Measurements from ENCODE around the gene ST14.

DNA sequence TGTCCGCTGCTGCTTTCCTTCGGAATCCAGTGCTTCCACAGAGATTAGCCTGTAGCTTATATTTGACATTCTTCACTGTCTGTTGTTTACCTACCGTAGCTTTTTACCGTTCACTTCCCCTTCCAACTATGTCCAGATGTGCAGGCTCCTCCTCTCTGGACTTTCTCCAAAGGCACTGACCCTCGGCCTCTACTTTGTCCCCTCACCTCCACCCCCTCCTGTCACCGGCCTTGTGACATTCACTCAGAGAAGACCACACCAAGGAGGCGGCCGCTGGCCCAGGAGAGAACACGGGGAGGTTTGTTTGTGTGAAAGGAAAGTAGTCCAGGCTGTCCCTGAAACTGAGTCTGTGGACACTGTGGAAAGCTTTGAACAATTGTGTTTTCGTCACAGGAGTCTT lies 15.4 kb upstream of the ST14 start:
- TF ChIP-seq GABPA (IDR thresholded peaks at IDR 0.05; ENCODE audit: low read depth) (no peak), SIN3A (IDR thresholded peaks at IDR 0.05; ENCODE audit: low read depth, low read length) (no peak), JUND (IDR thresholded peaks at IDR 0.05; ENCODE audit: low read depth, low read length) (no peak), BHLHE40 (IDR thresholded peaks at IDR 0.05; ENCODE audit: borderline replicate concordance in 1 of 2, low read depth in 2 of 2, low read length in 1 of 2) (no peak), EP300 (IDR thresholded peaks at IDR 0.05; ENCODE audit: borderline replicate concordance in 1 of 2, control insufficient read depth in 1 of 2, low read depth in 2 of 2, low read length in 2 of 2) (no peak), SMC3 (IDR thresholded peaks at IDR 0.05; ENCODE audit: borderline replicate concordance, low read length) (no peak), POLR2AphosphoS5 (IDR thresholded peaks at IDR 0.05; ENCODE audit: low read length) (no peak), USF2 (IDR thresholded peaks at IDR 0.05; ENCODE audit: borderline replicate concordance, low read depth, low read length) (no peak)
- TF ChIP-seq, protein P1, sequence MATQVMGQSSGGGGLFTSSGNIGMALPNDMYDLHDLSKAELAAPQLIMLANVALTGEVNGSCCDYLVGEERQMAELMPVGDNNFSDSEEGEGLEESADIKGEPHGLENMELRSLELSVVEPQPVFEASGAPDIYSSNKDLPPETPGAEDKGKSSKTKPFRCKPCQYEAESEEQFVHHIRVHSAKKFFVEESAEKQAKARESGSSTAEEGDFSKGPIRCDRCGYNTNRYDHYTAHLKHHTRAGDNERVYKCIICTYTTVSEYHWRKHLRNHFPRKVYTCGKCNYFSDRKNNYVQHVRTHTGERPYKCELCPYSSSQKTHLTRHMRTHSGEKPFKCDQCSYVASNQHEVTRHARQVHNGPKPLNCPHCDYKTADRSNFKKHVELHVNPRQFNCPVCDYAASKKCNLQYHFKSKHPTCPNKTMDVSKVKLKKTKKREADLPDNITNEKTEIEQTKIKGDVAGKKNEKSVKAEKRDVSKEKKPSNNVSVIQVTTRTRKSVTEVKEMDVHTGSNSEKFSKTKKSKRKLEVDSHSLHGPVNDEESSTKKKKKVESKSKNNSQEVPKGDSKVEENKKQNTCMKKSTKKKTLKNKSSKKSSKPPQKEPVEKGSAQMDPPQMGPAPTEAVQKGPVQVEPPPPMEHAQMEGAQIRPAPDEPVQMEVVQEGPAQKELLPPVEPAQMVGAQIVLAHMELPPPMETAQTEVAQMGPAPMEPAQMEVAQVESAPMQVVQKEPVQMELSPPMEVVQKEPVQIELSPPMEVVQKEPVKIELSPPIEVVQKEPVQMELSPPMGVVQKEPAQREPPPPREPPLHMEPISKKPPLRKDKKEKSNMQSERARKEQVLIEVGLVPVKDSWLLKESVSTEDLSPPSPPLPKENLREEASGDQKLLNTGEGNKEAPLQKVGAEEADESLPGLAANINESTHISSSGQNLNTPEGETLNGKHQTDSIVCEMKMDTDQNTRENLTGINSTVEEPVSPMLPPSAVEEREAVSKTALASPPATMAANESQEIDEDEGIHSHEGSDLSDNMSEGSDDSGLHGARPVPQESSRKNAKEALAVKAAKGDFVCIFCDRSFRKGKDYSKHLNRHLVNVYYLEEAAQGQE (IDR thresholded peaks at IDR 0.05; ENCODE audit: low read depth, low read length): no peak
- TF ChIP-seq, protein P2, sequence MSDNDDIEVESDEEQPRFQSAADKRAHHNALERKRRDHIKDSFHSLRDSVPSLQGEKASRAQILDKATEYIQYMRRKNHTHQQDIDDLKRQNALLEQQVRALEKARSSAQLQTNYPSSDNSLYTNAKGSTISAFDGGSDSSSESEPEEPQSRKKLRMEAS (IDR thresholded peaks at IDR 0.05; ENCODE audit: low read depth, low read length): no peak

Measured in GM12878 (cell line).